NCI-H2227 (cell line): ENCODE measurements around the gene PRR33.

Experiments used
- DNase-seq: peaks from one replicate; lab custom pipeline; 2025; ENCODE audit not compliant: unreplicated experiment; lab: John Stamatoyannopoulos, UW

Gene PRR33

GRCh38 chr11:1928470-1928890 lies 36.8 kb upstream of the PRR33 start:
- no peak for DNase-seq

- no peak for DNase-seq
These were observed 36.3 kb upstream of the PRR33 start for GRCh38 chr11:1927848-1928469.

- DNase-seq = no peak
These were observed 35.5 kb upstream of the PRR33 start for GRCh38 chr11:1927026-1927847.

GRCh38 chr11:1926156-1927025 lies 34.7 kb upstream of the PRR33 start:
- DNase-seq = no peak

DNA sequence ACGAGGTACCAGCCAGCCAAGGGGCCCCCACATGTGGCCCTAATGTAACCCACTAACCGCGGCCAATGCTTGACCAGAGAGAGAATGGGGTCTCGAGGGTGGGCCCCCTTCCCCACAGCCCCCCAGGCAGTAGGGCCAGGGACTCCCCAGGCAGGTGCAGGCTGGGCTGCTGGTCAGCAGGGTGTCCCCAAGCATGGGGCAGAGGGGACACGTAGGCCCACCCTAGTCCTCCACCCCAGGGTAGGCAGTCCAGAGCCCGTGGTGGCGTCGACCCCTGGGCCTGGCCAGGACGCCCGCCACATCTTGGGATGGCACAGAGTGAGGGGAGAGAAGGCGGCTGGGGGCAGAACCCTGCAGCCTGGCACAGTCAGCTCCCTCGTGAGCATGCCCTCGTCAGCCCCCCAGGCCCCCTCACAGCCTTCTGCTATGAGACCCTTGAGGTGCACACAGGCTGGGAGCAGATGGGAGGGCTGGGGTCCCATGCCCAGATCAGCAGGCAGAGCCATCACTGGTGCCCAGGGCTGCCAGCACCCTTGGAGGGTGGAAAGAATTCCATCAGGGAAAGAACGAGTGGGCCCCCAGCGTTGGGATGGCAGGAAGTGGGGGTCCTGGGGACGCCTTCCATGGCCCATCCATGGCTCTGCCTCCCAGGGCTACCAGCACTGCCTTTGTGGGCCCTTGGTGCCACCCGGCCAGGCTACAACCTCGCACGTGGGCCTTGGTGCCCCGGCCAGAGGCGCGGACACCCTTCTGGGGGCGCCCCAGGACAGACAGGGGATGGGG lies 33.9 kb upstream of the PRR33 start:
- DNase-seq = no peak

GRCh38 chr11:1924646-1925372 lies 33.1 kb upstream of the PRR33 start:
- no peak for DNase-seq

GRCh38 chr11:1924181-1924580 lies 32.5 kb upstream of the PRR33 start:
- no peak for DNase-seq

DNA sequence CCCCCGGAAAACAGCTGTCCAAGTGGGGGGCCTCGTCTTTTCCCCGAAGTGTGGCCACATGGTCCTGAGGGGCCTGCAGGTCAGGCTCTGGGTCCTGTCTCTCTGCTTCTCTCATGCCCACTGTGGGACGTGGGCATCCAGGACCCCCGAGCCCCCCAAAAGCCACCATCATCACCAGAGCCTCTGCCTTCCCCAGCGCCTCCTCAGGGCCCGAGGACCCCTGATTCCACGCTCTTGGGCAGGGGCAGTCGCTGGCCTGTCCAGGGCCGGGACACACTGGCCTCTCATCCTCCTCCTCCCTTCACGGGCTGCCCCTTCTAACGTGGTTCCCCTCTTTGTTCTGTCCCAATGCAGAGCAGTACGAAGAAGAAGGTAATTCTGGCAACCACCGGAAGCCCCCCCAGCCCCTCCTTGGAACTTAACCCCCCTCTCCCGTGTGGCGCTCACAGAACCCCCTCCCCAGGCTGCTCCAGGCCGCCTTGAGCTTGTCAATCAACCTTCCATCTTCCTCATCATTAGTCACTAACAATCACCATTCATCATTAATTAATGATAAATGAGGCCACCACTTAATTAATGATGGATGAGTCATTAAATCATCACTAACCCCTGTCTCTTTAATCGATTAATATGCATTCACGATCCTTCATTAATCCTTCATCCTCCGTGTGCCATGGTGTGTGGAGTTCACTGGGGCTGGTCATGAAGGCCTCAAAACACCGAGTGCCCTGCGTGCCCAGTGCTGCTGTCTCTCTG lies 31.7 kb upstream of the PRR33 start:
- DNase-seq = no peak

DNA sequence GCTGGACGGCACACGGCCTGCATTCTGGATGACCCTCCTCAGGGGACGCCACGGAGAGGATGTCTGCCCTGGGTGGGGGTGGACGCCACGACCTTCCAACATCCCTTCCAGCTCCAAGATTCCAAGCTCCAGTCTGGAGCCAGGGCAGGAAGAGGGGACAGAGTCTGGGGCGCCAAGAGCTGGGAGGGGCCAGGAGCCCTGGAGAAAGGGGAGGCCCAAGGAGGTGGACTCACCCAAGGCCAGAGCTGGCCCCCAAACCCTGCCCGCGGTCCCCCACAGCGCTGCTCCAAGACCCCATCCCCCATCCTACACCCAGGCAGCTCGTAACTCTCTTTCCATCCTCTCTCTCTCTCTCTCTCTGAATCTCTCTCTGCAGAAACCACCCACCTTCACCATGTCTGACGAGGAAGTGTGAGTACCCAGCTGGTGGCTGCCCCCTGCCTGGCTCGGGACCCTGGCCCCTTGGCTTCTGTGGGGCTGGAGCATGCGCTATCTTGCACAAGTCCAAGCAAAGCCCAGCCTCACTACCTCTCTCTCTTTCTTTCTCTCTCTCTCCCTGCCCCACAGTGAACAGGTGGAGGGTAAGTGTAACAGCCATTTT lies 30.9 kb upstream of the PRR33 start:
- no peak for DNase-seq

DNA sequence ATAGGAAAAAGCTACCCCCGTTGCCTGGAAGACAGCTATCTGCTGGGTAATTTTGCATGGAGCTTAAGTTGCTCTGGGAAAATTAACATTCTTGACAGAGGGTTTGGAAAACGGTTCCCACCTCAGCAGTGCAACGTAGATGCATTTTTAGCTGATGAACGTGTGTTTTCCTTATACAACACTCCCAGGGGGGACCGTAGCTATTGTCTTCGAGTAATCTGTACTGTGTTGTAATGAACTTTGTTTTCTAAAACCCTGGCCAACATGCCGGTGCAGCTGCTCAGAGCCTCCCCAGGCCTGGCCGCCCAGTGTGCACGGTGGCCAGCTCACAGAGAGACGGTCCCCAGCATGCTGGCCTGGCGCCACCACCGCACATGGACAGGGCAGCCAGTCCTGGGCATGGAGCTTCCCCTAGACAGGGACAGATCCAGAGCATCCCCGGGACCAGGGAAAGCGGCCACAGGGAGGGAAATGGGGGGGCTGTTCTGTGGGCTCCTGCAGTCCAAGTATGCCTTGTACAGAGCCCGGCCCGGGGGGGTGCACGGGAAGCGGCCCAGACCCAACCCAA lies 30.0 kb upstream of the PRR33 start:
- DNase-seq = no peak

GRCh38 chr11:1920909-1921573 lies 29.3 kb upstream of the PRR33 start:
- DNase-seq = no peak

GRCh38 chr11:1920128-1920908 lies 28.6 kb upstream of the PRR33 start:
- no peak for DNase-seq

- DNase-seq = no peak
These were observed 27.9 kb upstream of the PRR33 start, which contains the start of gene TNNT3 for GRCh38 chr11:1919391-1920127. TNNT3 (plus strand) TSS chr11:1919703; CDS start chr11:1922875, 3,172 bp downstream.

GRCh38 chr11:1918436-1919315 lies 27.0 kb upstream of the PRR33 start:
- no peak for DNase-seq

- no peak for DNase-seq
These were observed 26.1 kb upstream of the PRR33 start for GRCh38 chr11:1917523-1918435.
